HL-60 (cell line): ENCODE data around the gene IKZF3.

Experiments used
- CTCF ChIP-seq: IDR thresholded peaks from one replicate; pipeline ENCODE4 v1.5.1; 2011; ENCODE audit warnings: low read length, control low read depth, inconsistent platforms; ENCODE audit not compliant: insufficient read depth
- REST ChIP-seq: IDR thresholded peaks from 2 replicates; pipeline ENCODE4 v1.6.1; 2012; ENCODE audit warnings: low read depth; ENCODE audit not compliant: insufficient replicate concordance

GRCh38 chr17:39751016-39751543 is 113.0 kb downstream of the IKZF3 start:
- TF ChIP-seq CTCF (no peak), REST (no peak)
